Measurements from ENCODE around the gene ICAM1. TPM values are rescaled to one million over a fixed set of nuclear protein-coding genes. Genes with fewer than 3 reads are reported as not detected.

ICAM1 gene
- total RNA-seq, 1 donor from 2014 or later, result 155 TPM

- H3K4me3 ChIP-seq (ENCODE audit: low read depth, low read length), result peak within 1 kb of the TSS; percentile 89
- H3K36me3 ChIP-seq (ENCODE audit: control insufficient read depth, insufficient read depth, low read length), result peaks cover 3% of the 10 kb centered on the region
- DNase-seq (ENCODE audit: low read depth), result peak; percentile 97
- no peak for TF ChIP-seq CTCF (IDR thresholded peaks at IDR 0.05; ENCODE audit: insufficient read depth, low read length, poor library complexity, severe bottlenecking)
- H3K27me3 ChIP-seq (ENCODE audit: control insufficient read depth, insufficient read depth, low read length), result no peaks in the 10 kb centered on the region
Observed at GRCh38 chr19:10251792-10252694, 18.9 kb upstream of the ICAM1 start, which contains the start of gene MRPL4. Gene MRPL4 (plus strand): TSS chr19:10252214. CDS start chr19:10252254, 40 bp downstream.

- no peak for DNase-seq (ENCODE audit: low read depth)
- no peaks in the 10 kb centered on the region for H3K27me3 ChIP-seq (ENCODE audit: control insufficient read depth, insufficient read depth, low read length)
- H3K4me3 ChIP-seq (ENCODE audit: low read depth, low read length), result peak overlapping the region; percentile 89
- peaks cover 4% of the 10 kb centered on the region for H3K36me3 ChIP-seq (ENCODE audit: control insufficient read depth, insufficient read depth, low read length)
- TF ChIP-seq CTCF (IDR thresholded peaks at IDR 0.05; ENCODE audit: insufficient read depth, low read length, poor library complexity, severe bottlenecking), result no peak
Observed at GRCh38 chr19:10252707-10253106, 18.2 kb upstream of the ICAM1 start.

- no peak overlapping the region for H3K4me3 ChIP-seq (ENCODE audit: low read depth, low read length)
- no peak for TF ChIP-seq CTCF (IDR thresholded peaks at IDR 0.05; ENCODE audit: insufficient read depth, low read length, poor library complexity, severe bottlenecking)
- H3K27me3 ChIP-seq (ENCODE audit: control insufficient read depth, insufficient read depth, low read length), result no peaks in the 10 kb centered on the region
- no peak for DNase-seq (ENCODE audit: low read depth)
- peaks cover 7% of the 10 kb centered on the region for H3K36me3 ChIP-seq (ENCODE audit: control insufficient read depth, insufficient read depth, low read length)
Observed at GRCh38 chr19:10254244-10254643, 16.7 kb upstream of the ICAM1 start.

GRCh38 chr19:10255358-10255757, 15.6 kb upstream of the ICAM1 start:
- TF ChIP-seq CTCF (IDR thresholded peaks at IDR 0.05; ENCODE audit: insufficient read depth, low read length, poor library complexity, severe bottlenecking), result no peak
- no peak for DNase-seq (ENCODE audit: low read depth)
- no peaks in the 10 kb centered on the region for H3K27me3 ChIP-seq (ENCODE audit: control insufficient read depth, insufficient read depth, low read length)

GRCh38 chr19:10256551-10256950, 14.4 kb upstream of the ICAM1 start:
- no peak for TF ChIP-seq CTCF (IDR thresholded peaks at IDR 0.05; ENCODE audit: insufficient read depth, low read length, poor library complexity, severe bottlenecking)
- Histone ChIP-seq H3K27me3 (ENCODE audit: control insufficient read depth, insufficient read depth, low read length) (no peaks in the 10 kb centered on the region), H3K36me3 (ENCODE audit: control insufficient read depth, insufficient read depth, low read length) (peaks cover 7% of the 10 kb centered on the region), H3K4me3 (ENCODE audit: low read depth, low read length) (no peak overlapping the region)
- DNase-seq (ENCODE audit: low read depth), result no peak

More at GRCh38 chr19:10255358-10255757, 15.6 kb upstream of the ICAM1 start:
- Histone ChIP-seq H3K36me3 (ENCODE audit: control insufficient read depth, insufficient read depth, low read length) (peaks cover 7% of the 10 kb centered on the region), H3K4me3 (ENCODE audit: low read depth, low read length) (no peak overlapping the region)
